C4-2B (cell line): ENCODE measurements around the gene PSMC5.

Experiments
- CTCF ChIP-seq: fragments of 450-650 bp; conservative IDR thresholded peaks from 2 replicates; pipeline ENCODE4 v1.5.1; 2017; ENCODE audit warnings: mild to moderate bottlenecking
- ZFX ChIP-seq: fragments of 450-650 bp; IDR thresholded peaks from 2 replicates; pipeline ENCODE4 v1.6.1; 2017

DNA sequence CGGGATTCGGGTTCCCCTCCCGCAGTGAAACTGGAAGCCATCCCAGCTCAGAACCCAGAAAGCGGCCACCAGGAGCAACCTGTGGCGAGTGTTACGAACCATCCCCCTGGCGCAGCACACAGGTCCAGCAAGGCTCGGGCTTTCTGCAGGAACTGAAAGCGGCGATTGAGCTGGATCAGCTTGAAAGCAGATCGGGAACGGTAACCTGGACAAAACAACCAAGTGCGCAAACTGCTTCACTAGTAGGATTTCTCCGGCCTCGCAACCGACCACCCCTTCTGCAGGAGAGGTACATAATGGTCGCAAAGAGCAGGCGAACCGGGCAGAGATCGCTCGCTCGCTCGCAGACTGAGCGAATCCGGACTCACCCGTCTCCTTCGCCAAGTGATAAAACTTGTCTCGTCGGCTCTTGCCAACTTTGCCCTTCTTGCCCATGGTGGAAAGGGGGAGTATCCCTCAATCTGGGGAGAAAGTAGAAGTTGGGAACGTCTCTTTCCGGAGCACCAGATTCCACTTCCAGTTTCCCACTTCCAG, 696 bp upstream of the PSMC5 start:
- no peak for TF ChIP-seq CTCF
- TF ChIP-seq ZFX, result no peak
